CD4-positive, alpha-beta T cell treated with Interleukin-21 for 1 hour (primary cell): Measurements from ENCODE around the gene MRI1.
"Not testable (repeated sequence)": the region's sequence is repeated elsewhere in the genome, so short reads cannot be mapped to it uniquely, and the experiment has no call there.

Experiments used
- DNase-seq: peaks from one replicate; pipeline ENCODE4 v3.0.0-alpha.2; 2020

MRI1 gene

DNA sequence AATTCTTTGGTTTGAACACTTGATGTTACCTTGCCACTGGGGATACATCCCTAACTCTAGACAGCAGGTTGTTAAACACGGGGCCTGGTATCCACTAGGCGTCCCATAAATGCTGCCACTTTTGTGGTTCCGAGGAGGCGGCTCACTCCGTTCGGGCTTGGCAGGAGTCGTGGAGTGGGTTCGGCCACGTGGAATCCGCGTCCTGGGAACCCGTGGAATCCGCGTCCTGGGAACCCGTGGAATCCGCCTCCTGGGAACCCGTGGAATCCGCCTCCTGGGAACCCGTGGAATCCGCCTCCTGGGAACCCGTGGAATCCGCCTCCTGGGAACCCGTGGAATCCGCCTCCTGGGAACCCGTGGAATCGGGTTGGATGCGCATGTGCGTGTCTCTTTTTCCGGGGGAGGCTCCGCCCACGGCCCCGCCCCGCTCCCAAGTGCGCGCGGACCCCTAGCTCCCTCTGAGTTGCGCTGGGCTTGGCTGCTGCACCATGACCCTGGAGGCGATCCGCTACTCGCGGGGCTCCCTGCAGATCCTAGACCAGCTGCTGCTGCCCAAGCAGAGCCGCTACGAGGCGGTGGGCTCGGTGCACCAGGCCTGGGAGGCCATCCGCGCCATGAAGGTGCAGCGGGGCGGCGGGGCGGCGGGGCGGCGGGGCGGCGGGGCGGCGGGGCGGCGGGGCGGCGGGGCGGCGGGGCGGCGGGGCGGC lies at the start of gene MRI1:
TSS of gene MRI1 (plus strand) at position 422 of the 707 bp plus-strand sequence. CDS start at position 489, 67 bp downstream.
- DNase-seq = peak; percentile 68

DNA sequence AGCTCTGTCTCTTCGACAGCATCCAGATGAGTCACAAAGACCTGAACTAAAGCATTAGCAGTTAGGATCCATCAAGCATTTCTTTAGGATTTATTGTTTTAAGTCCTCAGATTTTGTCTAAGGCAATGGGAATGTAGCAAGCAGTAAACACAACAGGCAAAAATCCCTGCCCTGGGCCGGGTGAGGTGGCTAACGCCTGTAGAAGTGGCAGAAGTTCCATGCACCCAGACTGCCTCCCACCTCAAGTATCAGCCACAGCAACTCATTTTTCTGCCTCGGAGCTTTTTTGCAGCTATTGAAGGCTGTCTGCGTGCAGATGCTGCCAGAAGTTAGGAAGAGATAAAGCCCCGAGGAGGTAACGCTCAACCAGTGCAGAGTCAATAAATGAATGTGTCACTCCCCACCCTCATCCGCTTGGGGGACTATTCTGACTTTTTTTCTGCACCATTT lies 47.1 kb upstream of the MRI1 start:
- DNase-seq = no peak

DNA sequence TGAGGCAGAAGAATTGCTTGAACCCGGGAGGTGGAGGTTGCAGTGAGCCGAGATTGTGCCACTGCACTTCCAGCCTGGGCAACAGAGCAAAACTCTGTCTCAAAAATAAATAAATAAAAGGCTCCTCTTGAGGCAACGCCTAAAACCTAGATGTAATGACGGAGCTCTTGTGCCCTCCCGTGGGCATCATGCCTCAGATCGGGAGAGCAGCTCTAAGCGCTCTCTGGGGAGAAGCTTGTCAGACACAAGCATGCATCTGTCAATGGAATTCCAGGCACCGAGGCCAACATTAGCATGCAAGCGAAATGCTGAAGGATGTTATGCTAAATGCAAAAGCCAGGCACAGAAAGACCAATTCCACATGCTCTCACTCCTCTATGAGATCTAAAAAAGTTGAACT lies 45.6 kb upstream of the MRI1 start:
- DNase-seq = no peak

DNA sequence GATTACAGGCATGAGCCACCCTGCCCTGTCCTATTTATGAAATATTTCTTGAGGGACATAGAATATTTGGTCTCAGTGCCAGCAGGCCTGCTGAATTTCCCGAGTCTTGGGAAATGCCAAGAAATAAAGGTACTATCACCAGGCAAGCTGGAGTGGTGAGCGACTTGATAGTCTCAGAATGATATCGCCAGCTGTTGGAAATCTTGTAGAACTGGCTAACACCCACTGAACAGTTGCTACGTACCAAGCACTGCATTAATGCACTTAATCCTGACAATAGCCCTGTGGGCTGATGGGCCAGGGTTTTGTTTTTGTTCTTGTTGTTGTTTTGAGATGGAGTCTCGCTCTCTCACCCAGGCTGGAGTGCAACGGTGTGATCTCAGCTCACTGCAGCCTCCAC lies 42.2 kb upstream of the MRI1 start:
- DNase-seq = no peak

DNA sequence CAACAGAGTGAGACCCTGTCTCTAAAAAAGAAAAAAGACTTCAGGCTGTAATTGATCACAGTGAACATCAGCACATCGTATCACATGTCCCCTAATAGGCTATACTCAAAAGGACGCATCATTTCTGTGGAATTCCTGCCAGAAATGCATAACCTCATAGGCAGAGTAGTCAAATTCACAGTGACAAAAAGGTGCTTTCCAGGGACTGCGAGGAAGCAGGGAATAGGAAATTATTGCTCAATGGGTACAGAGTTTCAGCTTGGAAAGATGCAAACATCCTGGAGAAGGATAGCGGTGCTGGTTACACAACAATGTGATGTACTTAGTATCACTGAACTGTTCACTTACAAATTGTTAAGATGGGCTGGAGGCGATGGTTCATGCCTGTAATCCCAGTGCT lies 41.1 kb upstream of the MRI1 start:
- DNase-seq = no peak

DNA sequence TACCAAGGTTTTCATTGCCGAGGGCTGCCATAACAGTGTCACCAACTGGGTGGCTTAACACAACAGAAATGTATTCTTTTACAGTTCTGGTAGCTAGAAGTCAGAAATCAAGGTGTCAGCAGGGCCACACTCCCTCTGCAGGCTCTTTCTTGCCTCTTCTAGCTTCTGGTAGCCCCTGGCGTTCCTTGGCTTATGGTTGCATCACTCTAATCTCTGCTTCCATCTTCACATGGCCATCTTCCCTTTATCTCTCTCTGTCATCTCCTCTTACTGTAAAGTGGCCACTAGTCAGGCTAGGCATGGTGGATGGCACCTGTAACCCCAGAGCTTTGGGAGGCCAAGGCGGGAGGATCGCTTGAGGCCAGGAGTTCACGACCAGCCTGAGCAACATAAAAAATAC lies 38.0 kb upstream of the MRI1 start:
- DNase-seq = no peak

DNA sequence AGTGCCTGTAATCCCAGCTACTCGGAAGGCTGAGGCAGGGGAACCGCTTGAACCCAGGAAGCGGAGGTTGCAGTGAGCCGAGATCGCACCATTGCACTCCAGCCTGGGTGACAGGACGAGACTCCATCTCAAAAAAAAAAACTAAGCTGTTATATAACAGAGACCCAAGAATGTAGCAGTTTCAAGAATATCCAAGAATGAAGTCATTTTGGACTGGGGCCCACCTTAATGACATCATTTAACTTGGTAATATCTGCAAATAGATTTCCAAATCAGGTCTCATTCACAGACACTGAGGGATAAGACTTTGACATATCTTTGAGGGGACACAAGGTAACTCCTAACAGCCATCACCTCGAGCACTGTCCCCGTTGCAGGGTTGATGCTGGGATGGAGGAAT lies 36.5 kb upstream of the MRI1 start:
- DNase-seq = no peak

DNA sequence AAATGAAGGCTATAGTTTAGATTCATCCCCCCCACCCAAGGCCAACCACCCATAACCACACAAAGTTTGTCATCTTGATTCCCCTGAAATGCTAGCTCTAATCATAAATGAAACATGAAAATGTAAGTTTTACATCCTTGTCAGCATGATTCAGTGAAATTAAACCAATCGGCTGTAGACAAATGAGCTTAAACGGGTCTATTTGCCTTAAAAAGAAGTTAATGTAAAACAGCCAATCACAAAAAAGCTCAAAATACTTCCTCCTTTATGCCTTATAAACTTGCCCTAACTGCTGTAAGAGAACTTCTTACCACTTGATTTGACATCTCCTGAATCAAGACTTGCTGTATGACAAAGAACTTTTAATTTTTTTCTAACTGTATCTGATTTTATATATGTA lies 34.5 kb upstream of the MRI1 start:
- no peak for DNase-seq

DNA sequence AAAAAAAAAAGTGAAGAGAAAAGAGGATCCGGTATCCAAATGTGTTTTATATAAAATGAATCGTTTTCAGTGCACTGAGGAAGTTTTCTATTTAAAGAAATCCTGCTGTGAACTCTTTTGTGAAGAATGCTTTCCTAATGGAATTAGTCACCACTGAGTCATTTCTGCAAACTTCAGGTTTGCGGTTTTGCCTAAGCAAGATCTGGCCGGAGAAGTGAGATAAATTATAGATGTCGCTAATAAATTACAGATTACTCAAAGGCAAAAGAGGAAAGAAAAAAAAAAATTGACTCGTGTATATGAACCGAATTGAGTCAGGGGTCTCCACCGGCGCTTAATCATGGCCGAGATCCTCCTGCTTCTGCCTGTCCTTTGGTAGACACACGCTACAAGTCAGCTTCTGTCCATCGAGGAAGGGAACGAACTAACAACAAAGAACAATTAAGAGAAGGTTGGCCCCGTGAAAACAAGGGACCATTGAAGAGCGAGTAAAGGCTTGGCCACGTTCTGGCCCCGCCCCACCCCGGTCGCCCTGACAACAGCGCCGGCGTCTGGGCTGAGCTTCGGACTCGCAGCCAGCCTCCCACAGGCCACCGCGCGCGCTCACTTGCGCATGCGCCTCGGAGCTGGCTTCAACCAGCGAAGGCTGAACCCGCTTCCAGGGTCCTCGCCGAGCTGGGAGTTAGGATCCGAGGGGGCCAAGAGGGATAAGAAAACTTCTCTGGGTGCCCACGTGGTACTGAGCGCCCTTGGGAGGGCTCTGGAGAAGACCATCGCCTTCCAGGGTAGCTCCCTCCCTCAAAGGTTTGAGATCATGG lies 33.0 kb upstream of the MRI1 start:
- DNase-seq = peak; percentile 95

DNA sequence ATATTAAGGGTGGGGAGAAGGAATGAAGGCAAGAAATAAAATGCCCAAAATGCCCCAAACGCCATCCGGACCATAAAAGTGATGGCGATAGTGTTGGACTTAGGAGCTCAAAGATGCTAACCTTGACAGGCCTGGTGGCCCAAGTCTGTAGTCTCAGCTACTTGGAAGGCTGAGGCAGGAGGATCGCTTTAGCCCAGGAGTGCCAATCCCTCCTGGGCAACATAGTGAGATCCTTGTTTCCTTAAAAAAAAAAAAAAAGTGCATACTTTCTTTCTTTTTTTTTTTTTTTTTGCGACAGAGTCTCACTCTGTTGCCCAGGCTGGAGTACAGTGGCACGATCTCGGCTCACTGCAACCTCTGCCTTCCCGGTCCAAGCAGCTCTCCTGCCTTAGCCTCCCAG lies 32.0 kb upstream of the MRI1 start:
- DNase-seq = no peak

DNA sequence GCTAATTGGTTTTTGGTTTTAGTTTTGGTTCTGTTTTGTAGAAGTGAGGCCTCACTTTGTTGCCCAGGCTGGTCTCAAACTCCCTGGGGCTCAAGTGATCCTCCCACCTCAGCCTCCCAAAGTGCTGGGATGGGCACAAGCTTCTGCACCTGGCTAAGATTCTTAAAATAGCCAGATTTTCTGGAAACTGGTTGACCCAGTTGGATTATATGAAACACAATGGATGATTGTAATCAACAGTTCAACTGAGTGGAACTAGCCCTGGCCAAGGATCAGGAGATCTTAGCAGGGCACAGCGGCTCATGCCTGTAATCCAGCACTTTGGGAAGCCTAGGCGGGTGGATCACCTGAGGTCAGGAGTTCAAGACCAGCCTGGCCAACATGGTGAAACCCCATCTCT lies 29.6 kb upstream of the MRI1 start:
- DNase-seq = no peak

DNA sequence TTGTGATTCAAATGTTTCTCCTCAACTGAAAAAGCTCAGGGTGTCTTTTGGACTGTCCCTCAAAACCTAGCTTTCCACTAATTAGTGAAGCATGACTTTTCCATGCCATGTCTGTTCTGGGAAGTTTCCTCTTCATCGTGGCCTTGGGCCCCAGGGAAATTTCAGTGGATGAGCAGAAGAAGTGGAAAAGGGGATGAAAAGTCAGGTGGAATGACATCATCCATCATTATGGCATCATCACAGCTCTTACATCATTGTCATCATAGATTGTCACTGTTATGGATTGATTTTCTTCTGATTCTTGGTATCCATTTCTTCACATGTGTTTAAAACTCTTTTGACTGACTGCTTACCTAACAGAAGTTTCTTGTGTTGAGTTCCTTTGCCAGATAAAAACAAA lies 26.2 kb upstream of the MRI1 start:
- no peak for DNase-seq

DNA sequence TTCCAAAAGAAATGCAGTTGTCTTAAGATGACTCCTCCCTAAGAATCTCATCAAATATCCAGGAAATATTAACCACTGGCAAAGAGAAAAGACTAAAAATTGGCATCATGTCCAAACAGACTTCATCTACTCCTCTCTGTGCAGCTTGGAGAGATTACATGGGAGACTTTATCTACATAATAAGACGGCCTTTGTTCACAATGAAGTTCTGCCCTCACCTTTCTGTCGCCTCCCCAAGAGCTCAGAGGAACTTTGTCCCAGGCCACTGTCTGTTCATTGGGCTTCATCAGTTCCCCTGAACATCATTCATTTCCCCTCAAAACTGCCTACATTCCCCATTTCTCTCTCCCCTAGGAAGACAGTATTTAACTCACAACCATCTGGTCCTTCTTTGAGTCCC lies 22.4 kb upstream of the MRI1 start:
- DNase-seq = no peak

DNA sequence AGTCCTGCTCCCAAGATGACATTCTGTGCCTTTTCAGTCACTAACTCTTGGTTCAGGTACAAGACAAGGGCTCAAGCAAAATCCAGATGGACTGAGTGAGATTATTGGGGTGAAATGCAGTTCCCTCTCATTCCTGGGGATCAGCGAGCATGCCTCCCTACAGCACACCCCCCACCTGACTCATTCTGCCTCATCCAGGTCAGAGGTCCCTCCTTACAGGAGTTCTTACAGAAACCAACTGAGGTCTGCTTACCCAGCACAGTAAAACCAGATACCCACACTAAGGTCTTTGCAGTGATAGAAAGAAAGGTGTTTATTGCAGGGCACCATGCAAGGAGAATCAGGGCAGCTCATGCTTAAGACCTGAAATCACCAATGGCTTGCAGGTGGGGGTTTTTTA lies 21.6 kb upstream of the MRI1 start:
- DNase-seq = no peak

DNA sequence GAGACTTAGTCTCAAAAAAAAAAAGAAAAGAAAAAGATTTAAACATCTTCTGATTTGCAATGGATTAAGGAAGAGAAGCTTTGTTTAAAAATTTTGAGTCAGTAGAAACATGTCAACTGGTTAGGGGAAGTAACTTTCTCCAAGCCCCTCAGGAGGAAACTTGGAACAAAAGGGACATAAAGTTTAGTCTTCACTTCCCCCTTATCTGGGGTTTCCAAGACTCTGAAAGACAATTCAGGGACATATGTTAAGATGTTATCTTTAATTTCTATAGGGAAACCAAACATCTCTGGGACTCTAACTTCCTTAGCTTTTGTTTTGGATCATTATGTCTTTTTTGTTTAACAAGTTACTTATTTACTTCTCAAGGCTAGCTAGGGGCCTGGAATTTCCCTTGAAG lies 20.1 kb upstream of the MRI1 start:
- DNase-seq = no peak

DNA sequence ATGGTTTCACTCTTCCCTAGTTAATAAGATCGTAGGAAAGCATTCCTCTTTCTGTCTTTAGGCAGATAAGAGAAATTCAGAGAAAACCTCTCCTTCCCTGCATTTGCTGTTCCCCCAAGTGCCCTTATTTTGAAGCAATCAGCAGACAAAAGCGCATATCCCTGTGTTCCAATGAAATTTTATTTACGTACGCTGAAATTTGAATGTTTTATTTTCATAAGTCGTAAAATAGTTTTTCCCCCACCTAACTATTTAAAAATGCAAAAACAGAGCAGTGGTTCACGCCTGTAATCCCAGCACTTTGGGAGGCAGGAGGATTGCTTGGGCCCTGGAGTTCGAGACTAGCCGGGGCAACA lies 17.2 kb upstream of the MRI1 start:
- DNase-seq = no peak

DNA sequence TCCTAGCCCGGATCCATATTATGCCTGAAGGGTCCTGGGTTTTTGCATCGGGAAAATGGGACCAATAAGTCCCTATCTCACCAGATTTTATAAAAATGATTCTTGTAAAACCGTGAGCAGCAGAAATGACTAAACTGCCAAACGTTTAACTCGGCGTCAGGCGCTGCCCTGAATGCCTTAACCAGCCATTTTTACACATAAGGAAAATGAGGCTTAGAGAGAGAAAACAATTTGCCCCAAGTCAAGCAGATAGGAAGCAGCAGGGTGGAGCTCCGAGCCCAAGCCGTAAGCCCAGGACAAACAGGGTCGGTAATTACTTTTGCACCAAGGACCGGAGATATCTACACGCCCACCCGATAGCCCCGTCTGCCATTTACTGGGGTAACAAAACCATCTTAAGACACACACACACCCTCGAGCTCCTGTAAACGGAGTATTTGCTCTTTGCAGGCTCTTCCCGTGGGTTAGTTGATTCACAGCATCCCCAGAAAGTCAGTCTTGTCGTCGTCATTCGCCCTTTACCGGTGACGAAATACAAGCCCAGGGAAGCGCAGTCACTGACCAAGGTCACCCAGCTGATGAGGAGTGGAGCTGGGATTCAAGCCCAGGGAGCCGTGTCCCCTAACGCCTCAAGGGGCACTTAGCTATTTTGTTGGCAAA lies 16.0 kb upstream of the MRI1 start:
- DNase-seq = peak; percentile 29

DNA sequence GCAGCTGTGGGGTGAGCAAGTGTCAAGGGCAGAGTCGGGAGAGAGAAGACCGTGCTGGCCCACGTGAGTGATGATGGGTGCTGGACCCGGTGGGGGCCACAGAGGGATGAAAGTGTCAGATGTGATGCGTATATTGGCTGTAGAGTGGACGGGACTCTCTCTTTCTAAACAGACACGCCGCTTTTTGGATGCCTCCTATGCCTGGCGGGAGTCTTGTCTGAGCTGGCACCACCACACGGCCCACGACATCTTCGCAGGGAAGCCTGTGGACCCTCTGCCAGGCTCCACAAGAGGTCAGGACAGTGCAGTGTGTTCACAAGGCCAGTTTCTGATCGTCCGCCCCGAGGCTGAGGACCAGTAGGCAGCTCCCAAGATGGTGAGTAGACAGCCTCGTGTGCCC lies 12.9 kb upstream of the MRI1 start:
- no peak for DNase-seq

DNA sequence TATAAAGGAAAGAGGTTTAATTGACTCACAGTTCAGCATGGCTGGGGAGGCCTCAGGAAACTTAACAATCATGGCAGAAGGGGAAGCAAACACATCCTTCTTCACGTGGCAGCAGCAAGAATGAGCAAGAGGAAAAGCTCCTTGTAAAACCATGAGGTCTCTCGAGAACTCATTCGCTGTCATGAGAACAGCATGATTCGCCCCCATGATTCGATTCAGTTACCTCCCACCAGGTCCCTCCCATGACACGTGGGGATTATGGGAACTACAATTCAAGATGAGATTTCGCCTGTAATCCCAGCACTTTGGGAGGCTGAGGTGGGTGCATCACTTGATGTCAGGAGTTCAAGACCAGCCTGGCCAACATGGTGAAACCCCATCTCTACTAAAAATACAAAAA lies 10.7 kb upstream of the MRI1 start:
- not testable (repeated sequence) for DNase-seq

DNA sequence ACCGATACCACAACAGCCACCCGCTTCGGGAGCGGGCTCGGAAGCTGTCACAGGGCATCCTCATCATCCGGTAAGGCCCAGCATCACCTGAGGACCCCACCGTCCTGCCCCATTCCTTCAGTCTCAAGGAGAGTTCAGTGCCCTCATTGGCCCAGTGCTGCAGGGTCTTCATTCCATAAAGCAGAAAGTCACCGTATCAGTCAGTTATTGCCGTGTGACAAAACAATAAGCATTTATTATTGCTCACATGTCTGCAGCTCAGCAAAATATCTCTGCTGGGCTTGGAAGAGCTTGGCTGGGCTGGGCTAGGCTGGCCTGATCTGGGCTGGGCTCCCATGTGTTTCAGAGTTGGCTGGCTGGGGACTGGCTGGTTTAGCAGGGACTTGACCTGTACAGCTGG lies 8.1 kb upstream of the MRI1 start:
- no peak for DNase-seq

DNA sequence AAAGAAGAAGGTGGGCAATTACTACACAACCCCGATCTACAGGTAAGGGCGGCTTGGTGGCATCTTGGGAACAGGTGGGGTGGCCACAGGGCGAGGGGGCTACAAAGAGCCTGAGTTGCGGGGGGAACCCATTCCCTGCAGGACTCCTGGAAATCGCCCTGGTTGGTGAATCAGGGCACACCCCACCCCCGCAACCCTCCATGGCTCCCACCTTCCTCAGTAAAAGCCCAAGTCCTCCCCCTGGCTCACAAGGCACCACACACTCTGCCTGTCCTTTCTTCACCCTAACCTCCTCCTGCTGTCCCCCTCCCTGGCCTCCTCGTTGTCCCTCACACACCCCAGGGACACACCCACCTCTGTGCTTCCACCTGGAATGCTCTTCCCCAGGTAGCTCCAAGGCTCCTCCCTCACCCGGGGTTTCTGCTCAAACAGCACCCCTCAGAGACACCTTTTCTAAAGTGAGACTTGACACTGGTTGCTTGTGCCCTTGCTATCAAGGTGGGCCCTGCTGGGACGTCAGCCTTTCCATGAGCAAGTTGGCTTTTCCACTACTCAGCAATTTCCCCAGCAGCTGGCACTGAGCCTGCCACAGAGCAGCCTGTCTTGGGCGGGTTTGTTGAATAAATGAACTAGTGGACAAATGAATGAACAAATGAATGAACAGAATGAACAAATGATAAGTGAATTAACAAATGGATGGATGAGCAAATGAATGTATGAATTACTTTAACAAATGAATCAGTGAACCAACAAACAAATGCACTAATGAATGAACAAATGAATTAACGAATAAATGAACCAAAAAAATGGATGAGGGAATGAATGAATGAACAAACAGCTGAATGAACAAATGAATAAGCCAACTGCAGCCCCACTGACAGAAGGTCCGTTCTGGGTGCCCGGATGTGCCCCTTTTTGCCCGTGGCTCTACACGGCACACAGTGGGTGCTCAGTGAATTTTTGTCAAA lies 6.2 kb upstream of the MRI1 start:
- no peak for DNase-seq

DNA sequence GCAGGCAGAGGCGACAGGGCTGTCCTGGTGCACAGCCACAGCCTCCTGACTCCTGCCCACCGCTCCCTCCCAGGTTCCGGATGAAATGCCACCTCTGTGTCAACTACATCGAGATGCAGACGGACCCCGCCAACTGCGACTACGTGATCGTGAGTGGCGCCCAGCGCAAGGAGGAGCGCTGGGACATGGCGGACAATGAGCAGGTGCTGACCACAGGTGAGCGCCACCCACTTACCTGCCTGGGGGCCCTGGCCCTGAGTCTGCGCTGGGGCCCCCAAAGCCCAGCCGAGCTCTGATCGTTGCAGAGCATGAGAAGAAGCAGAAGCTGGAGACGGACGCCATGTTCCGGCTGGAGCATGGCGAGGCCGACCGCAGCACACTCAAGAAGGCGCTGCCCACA lies 5.5 kb upstream of the MRI1 start:
- no peak for DNase-seq

DNA sequence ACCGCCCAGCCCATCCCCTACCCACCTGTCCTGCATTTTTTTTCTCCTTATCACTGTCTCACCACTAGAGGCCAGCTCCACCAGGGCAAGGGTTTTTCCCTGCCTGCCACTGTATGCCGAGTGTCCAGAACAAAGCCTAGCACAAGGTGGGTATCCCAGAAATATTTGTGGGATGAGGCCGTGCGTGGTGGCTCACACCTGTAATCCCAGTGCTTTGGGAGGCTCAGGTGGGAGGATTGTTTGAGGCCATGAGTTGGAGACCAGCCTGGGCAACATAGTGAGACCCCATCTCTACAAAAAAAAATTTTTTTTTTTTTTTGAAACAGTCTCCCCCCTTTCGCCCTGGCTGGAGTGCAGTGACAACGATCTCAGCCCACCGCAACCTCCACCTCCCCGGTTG lies 2.9 kb upstream of the MRI1 start:
- no peak for DNase-seq
